ENCODE data around the gene PLEK2. TPM values are rescaled to one million over a fixed set of nuclear protein-coding genes. Genes with fewer than 3 reads are reported as not detected.
A peak's percentile ranks its signal among the peaks of the same experiment; 100 is the strongest.

The PLEK2 gene
- total RNA-seq, 6 donors from 2014 or later: 3.5 to 4.4 (median 3.8) TPM; not detected in 1

- ATAC-seq (ENCODE audit: low FRiP score in 2 of 2) (peak; percentile 65 to 74), DNase-seq (no peak)
- Histone ChIP-seq H3K4me1 (peaks cover 41 to 65% (median 53%) of the 10 kb centered on the region in 4 donors), H3K27ac (peak overlapping the region; percentile 93 to 95 (median 94)), H3K36me3 (peaks cover 4 to 29% (median 6%) of the 10 kb centered on the region in 4 donors), H3K9me3 (no peaks in the 10 kb centered on the region), H3K27me3 (no peaks in the 10 kb centered on the region), H3K4me3 (peak overlapping the region; percentile 83 to 90 (median 86))
- 2 to 4% methylated on average over 9 to 34 of the region's 34 CpGs for WGBS, 2 donors
- TF ChIP-seq POLR2A (IDR thresholded peaks at IDR 0.05) (no peak), POLR2AphosphoS5 (IDR thresholded peaks at IDR 0.05) (no peak), CTCF (IDR thresholded peaks at IDR 0.05) (no peak), EP300 (IDR thresholded peaks at IDR 0.05) (no peak)
Measured at GRCh38 chr14:67360470-67361206, 51.3 kb downstream of the PLEK2 start.

GRCh38 chr14:67359775-67360469, 52.0 kb downstream of the PLEK2 start, which contains the start of the genes ATP6V1D and EIF2S1:
ATP6V1D (minus strand) TSS chr14:67359804; CDS start chr14:67359698, 106 bp downstream.
EIF2S1 (plus strand) TSS chr14:67360328; CDS start chr14:67364768, 4,440 bp downstream.
- TF ChIP-seq EP300 (IDR thresholded peaks at IDR 0.05) (peak in 1 of 4 donors; percentile 89), POLR2A (IDR thresholded peaks at IDR 0.05) (peak in 3 of 4 donors; percentile 66 to 87 (median 82)), POLR2AphosphoS5 (IDR thresholded peaks at IDR 0.05) (peak; percentile 93 to 98), CTCF (IDR thresholded peaks at IDR 0.05) (peak; percentile 89 to 100 (median 94))
- no peaks in the 10 kb centered on the region for H3K27me3 ChIP-seq
- ATAC-seq (ENCODE audit: low FRiP score in 2 of 2): peak; percentile 99 to 100
- H3K36me3 ChIP-seq: peaks cover 0 to 22% (median under 1%) of the 10 kb centered on the region in 4 donors
- H3K4me1 ChIP-seq: peaks cover 41 to 68% (median 53%) of the 10 kb centered on the region in 4 donors
- 0% methylated on average over 26 to 47 of the region's 47 CpGs for WGBS, 2 donors
- H3K4me3 ChIP-seq: peak within 1 kb of the TSS; percentile 83 to 97 (median 86)
- H3K27ac ChIP-seq: peak within 1 kb of the TSS; percentile 93 to 95 (median 94)
- DNase-seq: peak; percentile 99 to 100
- no peaks in the 10 kb centered on the region for H3K9me3 ChIP-seq

- ATAC-seq (ENCODE audit: low FRiP score in 2 of 2): peak; percentile 2 to 22
- Histone ChIP-seq H3K9me3 (no peaks in the 10 kb centered on the region), H3K27ac (peak overlapping the region; percentile 93 to 95 (median 94)), H3K4me3 (peak overlapping the region; percentile 83 to 97 (median 86)), H3K27me3 (no peaks in the 10 kb centered on the region), H3K36me3 (peaks cover 0 to 15% (median 0%) of the 10 kb centered on the region in 4 donors), H3K4me1 (peaks cover 41 to 67% (median 51%) of the 10 kb centered on the region in 4 donors)
- peak in 3 of 4 donors; percentile 35 to 66 (median 64) for TF ChIP-seq POLR2A (IDR thresholded peaks at IDR 0.05)
- TF ChIP-seq EP300 (IDR thresholded peaks at IDR 0.05): no peak
- 4% methylated on average over 37 to 38 of the region's 38 CpGs for WGBS, 2 donors
- peak; percentile 22 to 85 for DNase-seq
Measured at GRCh38 chr14:67358924-67359774, 52.8 kb downstream of the PLEK2 start.

- H3K27ac ChIP-seq: peak overlapping the region in 1 of 4 donors; percentile 94
- no peak for TF ChIP-seq POLR2AphosphoS5 (IDR thresholded peaks at IDR 0.05)
- ATAC-seq (ENCODE audit: low FRiP score in 2 of 2) (no peak), DNase-seq (peak in 1 of 2 donors; percentile 68)
- H3K4me1 ChIP-seq: peaks cover 36 to 56% (median 45%) of the 10 kb centered on the region in 4 donors
- no peaks in the 10 kb centered on the region for H3K9me3 ChIP-seq
- H3K36me3 ChIP-seq: peaks cover 0 to 11% (median 0%) of the 10 kb centered on the region in 4 donors
- whole genome bisulfite sequencing, 2 donors: 58 to 75% methylated on average over 9 of the region's 9 CpGs
- no peaks in the 10 kb centered on the region for H3K27me3 ChIP-seq
- peak overlapping the region in 1 of 4 donors; percentile 85 for H3K4me3 ChIP-seq
Measured at GRCh38 chr14:67357969-67358354, 54.0 kb downstream of the PLEK2 start.

GRCh38 chr14:67357186-67357968, 54.6 kb downstream of the PLEK2 start:
- H3K9me3 ChIP-seq: no peaks in the 10 kb centered on the region
- TF ChIP-seq CTCF (IDR thresholded peaks at IDR 0.05): no peak
- TF ChIP-seq POLR2AphosphoS5 (IDR thresholded peaks at IDR 0.05): no peak
- no peak for TF ChIP-seq POLR2A (IDR thresholded peaks at IDR 0.05)
- no peak for TF ChIP-seq EP300 (IDR thresholded peaks at IDR 0.05)
- no peak overlapping the region for H3K27ac ChIP-seq
- H3K4me3 ChIP-seq: peak overlapping the region in 1 of 4 donors; percentile 85
- H3K36me3 ChIP-seq: peaks cover 0 to 12% (median 2%) of the 10 kb centered on the region in 4 donors
- peaks cover 31 to 51% (median 41%) of the 10 kb centered on the region in 4 donors for H3K4me1 ChIP-seq
- ATAC-seq (ENCODE audit: low FRiP score in 2 of 2) (no peak), DNase-seq (no peak)
- no peaks in the 10 kb centered on the region for H3K27me3 ChIP-seq
- 63 to 64% methylated on average over 4 of the region's 4 CpGs for WGBS, 2 donors

Measured in upper lobe of left lung (tissue), 6 donors.